Thyroid gland (tissue), 4 donors: ENCODE results near the gene TET3. TPM values are rescaled to one million over a fixed set of nuclear protein-coding genes. Genes with fewer than 3 reads are reported as not detected.
A peak's percentile ranks its signal among the peaks of the same experiment; 100 is the strongest.
"Not testable (repeated sequence)": the region's sequence is repeated elsewhere in the genome, so short reads cannot be mapped to it uniquely, and the experiment has no call there.

Experiments used
- DNase-seq, 2 donors: peaks; one replicate each; pipeline ENCODE4 v3.0.0-alpha.2; 2019
- H3K27ac ChIP-seq, 3 donors: fragments of 200-600 bp; sonication (generic); 1 replicate in 2 of 3; 2 replicates in 1 of 3; pipeline ENCODE4 v1.5.1; 2016 to 2019; ENCODE audit warnings: mild to moderate bottlenecking in 1 of 3, moderate library complexity in 1 of 3
- H3K27me3 ChIP-seq: fragments of 200-600 bp; sonication (generic); one replicate; pipeline ENCODE4 v1.5.1; 2019
- H3K36me3 ChIP-seq, 2 donors: fragments of 200-600 bp; sonication (generic); one replicate each; pipeline ENCODE4 v1.5.1; 2016 to 2019
- H3K4me1 ChIP-seq, 2 donors: fragments of 200-600 bp; sonication (generic); one replicate each; pipeline ENCODE4 v1.5.1; 2017 to 2019
- H3K4me3 ChIP-seq, 3 donors: fragments of 200-600 bp; sonication (generic); replicated peaks in 1 of 3; 1 replicate in 2 of 3; 2 replicates in 1 of 3; pipeline ENCODE4 v1.5.1; 2016; ENCODE audit warnings: mild to moderate bottlenecking in 1 of 3
- H3K9me3 ChIP-seq: fragments of 200-600 bp; sonication (generic); one replicate; pipeline ENCODE4 v1.5.1; 2017
- CTCF ChIP-seq, 6 experiments: fragments of 200-600 bp in 3 of 6; fragments of 450-650 bp in 3 of 6; sonication (generic) in 3 of 6; IDR thresholded peaks; one replicate each; pipeline ENCODE4 v1.5.1; 2016 to 2019; ENCODE audit warnings: antibody characterized with exemption in 6 of 6, mild to moderate bottlenecking in 2 of 6, inconsistent platforms in 1 of 6, moderate library complexity in 1 of 6
- POLR2A ChIP-seq, 2 donors: fragments of 450-650 bp; IDR thresholded peaks; one replicate each; pipeline ENCODE4 v1.6.1; 2017; ENCODE audit warnings: antibody characterized with exemption in 2 of 2, mild to moderate bottlenecking in 2 of 2, moderate library complexity in 1 of 2
- WGBS, 2 donors: methylation state at CpG; one replicate each; pipeline ENCODE4 v1.1.5; 2017; 5-methylcytosine and 5-hydroxymethylcytosine counted together
- intact Hi-C: fragments of 100-400 bp; cut with DNase I; formaldehyde crosslinking; loops from one replicate; pipeline ENCODE4 v1.15.1; 2023
- total RNA-seq, 4 donors: library from RNA; depleted of rRNA; stranded (reverse); fragments of >200 nt; gene quantifications; one replicate each; pipeline ENCODE4 v1.2.3, GENCODE V29; 2016

The TET3 gene
- total RNA-seq, 4 donors from 2014 or later, result 6.4 to 10.8 (median 7.5) TPM

DNA sequence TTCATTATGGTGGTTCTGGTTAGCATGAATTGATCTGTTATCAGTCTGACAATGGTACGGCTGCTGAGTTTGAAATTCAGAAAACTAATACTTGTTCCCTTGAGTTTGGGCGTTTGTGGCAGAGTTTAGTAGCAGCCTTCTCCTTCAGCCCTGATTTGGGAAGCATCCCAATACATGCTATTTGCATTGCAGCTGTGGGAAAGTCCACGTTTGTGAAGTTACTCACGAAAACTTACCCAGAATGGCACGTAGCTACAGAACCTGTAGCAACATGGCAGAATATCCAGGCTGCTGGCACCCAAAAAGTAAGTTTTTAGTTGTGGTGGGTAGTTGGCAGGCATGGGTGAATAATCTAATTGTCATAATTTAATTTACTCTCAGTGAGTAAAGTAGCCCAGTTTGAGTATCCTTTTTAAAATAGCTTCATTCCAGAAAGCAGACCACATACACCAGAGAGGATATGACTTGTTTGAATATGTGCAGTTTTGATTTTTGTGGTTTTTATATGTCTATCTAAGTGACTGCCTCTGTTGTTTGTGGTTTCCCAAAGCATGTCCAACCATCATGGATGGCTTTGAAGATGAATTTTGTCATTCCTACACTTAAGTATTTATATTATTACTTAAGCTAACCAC, 45.9 kb upstream of the TET3 start:
- no peaks in the 10 kb centered on the region for H3K4me1 ChIP-seq
- no peak overlapping the region for H3K4me3 ChIP-seq
- H3K27ac ChIP-seq, result no peak overlapping the region
- intact Hi-C loops, result no loop called here
- 86 to 89% methylated on average over 5 of the region's 5 CpGs for WGBS, 2 donors
- TF ChIP-seq CTCF (IDR thresholded peaks at IDR 0.05), result no peak
- no peak for TF ChIP-seq POLR2A (IDR thresholded peaks at IDR 0.05)
- no peaks in the 10 kb centered on the region for H3K27me3 ChIP-seq
- no peak for DNase-seq
- H3K9me3 ChIP-seq, result no peaks in the 10 kb centered on the region
- H3K36me3 ChIP-seq, result no peaks in the 10 kb centered on the region

GRCh38 chr2:73939419-73939818, 45.3 kb upstream of the TET3 start:
- intact Hi-C loops, result no loop called here

GRCh38 chr2:73940066-73940465, 44.6 kb upstream of the TET3 start:
- not testable (repeated sequence) for H3K36me3 ChIP-seq

More at GRCh38 chr2:73939419-73939818, 45.3 kb upstream of the TET3 start:
- H3K36me3 ChIP-seq, result no peaks in the 10 kb centered on the region
- no peaks in the 10 kb centered on the region for H3K9me3 ChIP-seq
- H3K4me3 ChIP-seq, result no peak overlapping the region
- H3K4me1 ChIP-seq, result no peaks in the 10 kb centered on the region
- WGBS, 2 donors, result 87 to 90% methylated on average over 2 of the region's 2 CpGs
- peak in 2 of 6 experiments; percentile 11 to 21 for TF ChIP-seq CTCF (IDR thresholded peaks at IDR 0.05)
- TF ChIP-seq POLR2A (IDR thresholded peaks at IDR 0.05), result no peak
- H3K27me3 ChIP-seq, result no peaks in the 10 kb centered on the region
- DNase-seq, result peak; percentile 14 to 16
- no peak overlapping the region for H3K27ac ChIP-seq

GRCh38 chr2:73942664-73943063, 42.0 kb upstream of the TET3 start:
- intact Hi-C loops, result no loop called here
- Histone ChIP-seq H3K27ac (no peak overlapping the region), H3K4me1 (no peaks in the 10 kb centered on the region), H3K36me3 (peaks cover 0 to 11% of the 10 kb centered on the region in 2 donors), H3K4me3 (no peak overlapping the region), H3K9me3 (no peaks in the 10 kb centered on the region), H3K27me3 (no peaks in the 10 kb centered on the region)
- TF ChIP-seq POLR2A (IDR thresholded peaks at IDR 0.05), result no peak
- no peak for TF ChIP-seq CTCF (IDR thresholded peaks at IDR 0.05)
- WGBS, 2 donors, result 72 to 82% methylated on average over 2 of the region's 2 CpGs
- no peak for DNase-seq

More at GRCh38 chr2:73940066-73940465, 44.6 kb upstream of the TET3 start:
- DNase-seq, H3K9me3 ChIP-seq, H3K4me3 ChIP-seq, H3K27ac ChIP-seq, H3K27me3 ChIP-seq, H3K4me1 ChIP-seq, intact Hi-C loops: not testable (repeated sequence)
- WGBS, 2 donors, result 100% methylated on average over 1 of the region's 1 CpG

DNA sequence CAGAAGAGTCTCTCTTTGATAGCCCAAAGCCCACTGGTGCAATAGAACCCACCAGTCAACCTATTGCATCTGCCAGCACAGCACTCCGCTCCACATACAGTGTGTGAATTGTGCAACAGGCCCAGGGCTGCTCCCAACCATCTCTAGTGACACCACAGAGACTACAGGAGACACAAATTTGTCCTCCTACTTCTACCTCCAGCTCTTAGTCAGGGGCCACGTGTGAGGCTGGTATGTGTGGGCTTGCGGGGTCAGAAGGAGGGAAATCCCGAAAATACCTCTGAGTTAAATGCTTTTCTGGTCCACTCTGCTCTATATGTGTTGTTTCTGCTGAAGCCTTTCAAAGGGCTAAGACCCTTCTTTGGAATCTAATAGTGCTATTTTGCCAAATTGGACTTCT, 40.0 kb upstream of the TET3 start:
- Histone ChIP-seq H3K9me3 (no peaks in the 10 kb centered on the region), H3K4me3 (no peak overlapping the region), H3K27me3 (no peaks in the 10 kb centered on the region), H3K4me1 (no peaks in the 10 kb centered on the region), H3K27ac (no peak overlapping the region), H3K36me3 (peaks cover 8 to 21% of the 10 kb centered on the region in 2 donors)
- 90 to 96% methylated on average over 4 of the region's 4 CpGs for WGBS, 2 donors
- TF ChIP-seq CTCF (IDR thresholded peaks at IDR 0.05) (no peak), POLR2A (IDR thresholded peaks at IDR 0.05) (no peak)
- no peak for DNase-seq
- intact Hi-C loops, result no loop called here
